Measurements from ENCODE around the gene INAFM2. TPM values are rescaled to one million over a fixed set of nuclear protein-coding genes. Genes with fewer than 3 reads are reported as not detected.

Gene INAFM2
- total and polyA plus RNA-seq, 2 donors (not counting 1 experiment from before 2014, with no cell fraction given) = 8.9 to 11.0 TPM

DNA sequence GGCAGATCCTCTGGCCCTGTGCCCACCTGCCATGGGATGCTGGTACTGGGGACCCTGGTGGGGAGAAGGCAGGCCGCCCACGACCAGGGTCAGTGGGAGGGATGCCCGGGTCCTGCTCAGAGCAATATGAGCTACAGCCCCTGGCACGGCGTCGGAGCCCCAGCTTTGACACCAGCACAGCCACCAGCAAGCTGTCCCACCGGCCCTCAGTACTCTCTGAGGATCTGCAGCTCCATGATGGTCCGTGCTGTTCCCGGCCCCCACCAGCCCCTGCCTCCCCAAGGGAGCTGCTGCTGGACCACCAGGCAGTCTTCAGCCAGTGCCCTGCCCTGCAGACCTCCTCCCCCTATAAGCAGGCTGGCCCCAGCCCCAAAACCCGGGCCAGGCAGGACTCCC is 46.0 kb downstream of the INAFM2 start:
- Histone ChIP-seq H4K20me1 (ENCODE audit: control insufficient read depth, extremely low read depth, insufficient read depth, low read length) (no peaks in the 10 kb centered on the region), H2AFZ (ENCODE audit: low read length) (no peak overlapping the region), H3K9ac (ENCODE audit: insufficient read depth, low read length) (no peak overlapping the region), H3K36me3 (ENCODE audit: control insufficient read depth, insufficient read depth, low read length) (no peaks in the 10 kb centered on the region), H3K27me3 (ENCODE audit: control insufficient read depth, insufficient read depth, low read length) (peaks cover 3% of the 10 kb centered on the region), H3K4me1 (ENCODE audit: control insufficient read depth, extremely low read depth, insufficient read depth, low read length) (peaks cover 3% of the 10 kb centered on the region), H3K4me3 (replicated peaks in 1 of 4; ENCODE audit: control extremely low read depth in 1 of 4, insufficient read depth in 1 of 4, low read depth in 3 of 4, low read length in 4 of 4) (no peak overlapping the region), H3K9me3 (ENCODE audit: control insufficient read depth, insufficient read depth, low read depth, low read length) (no peaks in the 10 kb centered on the region), H3K79me2 (ENCODE audit: control insufficient read depth, insufficient read depth, low read length) (no peaks in the 10 kb centered on the region), H3K27ac (ENCODE audit: insufficient read depth, low read length) (no peak overlapping the region), H3K4me2 (ENCODE audit: extremely low read depth, insufficient read depth, low read length) (no peak overlapping the region)
- TF ChIP-seq, protein P1, sequence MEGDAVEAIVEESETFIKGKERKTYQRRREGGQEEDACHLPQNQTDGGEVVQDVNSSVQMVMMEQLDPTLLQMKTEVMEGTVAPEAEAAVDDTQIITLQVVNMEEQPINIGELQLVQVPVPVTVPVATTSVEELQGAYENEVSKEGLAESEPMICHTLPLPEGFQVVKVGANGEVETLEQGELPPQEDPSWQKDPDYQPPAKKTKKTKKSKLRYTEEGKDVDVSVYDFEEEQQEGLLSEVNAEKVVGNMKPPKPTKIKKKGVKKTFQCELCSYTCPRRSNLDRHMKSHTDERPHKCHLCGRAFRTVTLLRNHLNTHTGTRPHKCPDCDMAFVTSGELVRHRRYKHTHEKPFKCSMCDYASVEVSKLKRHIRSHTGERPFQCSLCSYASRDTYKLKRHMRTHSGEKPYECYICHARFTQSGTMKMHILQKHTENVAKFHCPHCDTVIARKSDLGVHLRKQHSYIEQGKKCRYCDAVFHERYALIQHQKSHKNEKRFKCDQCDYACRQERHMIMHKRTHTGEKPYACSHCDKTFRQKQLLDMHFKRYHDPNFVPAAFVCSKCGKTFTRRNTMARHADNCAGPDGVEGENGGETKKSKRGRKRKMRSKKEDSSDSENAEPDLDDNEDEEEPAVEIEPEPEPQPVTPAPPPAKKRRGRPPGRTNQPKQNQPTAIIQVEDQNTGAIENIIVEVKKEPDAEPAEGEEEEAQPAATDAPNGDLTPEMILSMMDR (conservative IDR thresholded peaks at IDR 0.05 in 1 of 2, IDR thresholded peaks at IDR 0.05 in 1 of 2; ENCODE audit: low read depth in 1 of 2, low read length in 2 of 2) = no peak
- no peak for TF ChIP-seq EZH2 (IDR thresholded peaks at IDR 0.05; ENCODE audit: low read length, missing control alignments)
- DNase-seq (ENCODE audit: low read depth in 2 of 2) = no peak

DNA sequence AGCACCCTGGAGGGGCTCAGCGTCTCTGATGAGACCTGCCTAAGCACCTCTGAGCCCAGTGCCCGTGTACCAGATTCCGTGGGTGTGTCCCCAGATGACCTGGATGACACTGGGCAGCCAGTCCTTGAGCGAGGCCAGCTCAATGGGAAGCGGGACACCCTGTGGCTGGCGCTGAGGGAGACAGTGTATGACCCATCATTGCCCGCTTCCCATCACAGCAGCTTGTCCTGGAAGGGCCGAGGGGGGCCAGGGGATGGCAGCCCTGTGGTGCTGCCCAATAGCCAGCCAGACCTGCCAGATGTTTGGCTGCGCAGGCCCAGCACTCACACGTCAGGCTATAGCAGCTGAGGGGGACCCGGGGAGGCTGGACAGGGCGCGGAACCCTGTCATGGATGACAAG is 46.5 kb downstream of the INAFM2 start:
- no peak overlapping the region for H3K4me2 ChIP-seq (ENCODE audit: extremely low read depth, insufficient read depth, low read length)
- H4K20me1 ChIP-seq (ENCODE audit: control insufficient read depth, extremely low read depth, insufficient read depth, low read length) = no peaks in the 10 kb centered on the region
- no peaks in the 10 kb centered on the region for H3K79me2 ChIP-seq (ENCODE audit: control insufficient read depth, insufficient read depth, low read length)
- H3K9me3 ChIP-seq (ENCODE audit: control insufficient read depth, insufficient read depth, low read depth, low read length) = no peaks in the 10 kb centered on the region
- H3K4me3 ChIP-seq (replicated peaks in 1 of 4; ENCODE audit: control extremely low read depth in 1 of 4, insufficient read depth in 1 of 4, low read depth in 3 of 4, low read length in 4 of 4) = no peak overlapping the region
- no peak for DNase-seq (ENCODE audit: low read depth in 2 of 2)
- TF ChIP-seq EZH2 (IDR thresholded peaks at IDR 0.05; ENCODE audit: low read length, missing control alignments) = no peak
- TF ChIP-seq, protein P1 (conservative IDR thresholded peaks at IDR 0.05 in 1 of 2, IDR thresholded peaks at IDR 0.05 in 1 of 2; ENCODE audit: low read depth in 1 of 2, low read length in 2 of 2) = no peak
- no peak overlapping the region for H3K27ac ChIP-seq (ENCODE audit: insufficient read depth, low read length)
- H3K9ac ChIP-seq (ENCODE audit: insufficient read depth, low read length) = no peak overlapping the region
- H2AFZ ChIP-seq (ENCODE audit: low read length) = no peak overlapping the region
- no peaks in the 10 kb centered on the region for H3K36me3 ChIP-seq (ENCODE audit: control insufficient read depth, insufficient read depth, low read length)
- H3K27me3 ChIP-seq (ENCODE audit: control insufficient read depth, insufficient read depth, low read length) = peaks cover 3% of the 10 kb centered on the region
- H3K4me1 ChIP-seq (ENCODE audit: control insufficient read depth, extremely low read depth, insufficient read depth, low read length) = peaks cover 3% of the 10 kb centered on the region

DNA sequence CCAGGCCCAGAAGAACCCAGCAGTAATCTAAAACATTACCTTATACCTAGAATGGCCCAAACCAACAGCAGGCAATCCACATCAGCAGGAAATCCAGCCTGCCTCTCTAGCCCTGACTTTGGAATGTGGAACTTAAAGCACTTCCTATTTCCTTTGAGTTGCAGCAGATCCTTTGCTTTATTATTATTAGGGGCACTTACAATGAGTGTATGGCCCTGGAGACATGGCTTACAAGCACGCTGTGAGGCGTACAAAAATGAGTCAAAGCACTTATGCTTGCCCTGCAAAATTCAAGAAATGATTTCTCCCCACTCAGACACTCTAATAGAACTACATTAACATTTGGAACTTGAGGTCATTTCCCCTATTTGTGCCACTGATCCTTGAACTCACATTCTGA is 49.5 kb downstream of the INAFM2 start:
- H3K9ac ChIP-seq (ENCODE audit: insufficient read depth, low read length) = no peak overlapping the region
- no peak overlapping the region for H3K4me3 ChIP-seq (replicated peaks in 1 of 4; ENCODE audit: control extremely low read depth in 1 of 4, insufficient read depth in 1 of 4, low read depth in 3 of 4, low read length in 4 of 4)
- H3K79me2 ChIP-seq (ENCODE audit: control insufficient read depth, insufficient read depth, low read length) = no peaks in the 10 kb centered on the region
- no peak overlapping the region for H3K4me2 ChIP-seq (ENCODE audit: extremely low read depth, insufficient read depth, low read length)
- H3K27me3 ChIP-seq (ENCODE audit: control insufficient read depth, insufficient read depth, low read length) = peaks cover 3% of the 10 kb centered on the region
- H4K20me1 ChIP-seq (ENCODE audit: control insufficient read depth, extremely low read depth, insufficient read depth, low read length) = no peaks in the 10 kb centered on the region
- peak; percentile 13 to 20 for DNase-seq (ENCODE audit: low read depth in 2 of 2)
- H3K36me3 ChIP-seq (ENCODE audit: control insufficient read depth, insufficient read depth, low read length) = no peaks in the 10 kb centered on the region
- H2AFZ ChIP-seq (ENCODE audit: low read length) = no peak overlapping the region
- H3K9me3 ChIP-seq (ENCODE audit: control insufficient read depth, insufficient read depth, low read depth, low read length) = no peaks in the 10 kb centered on the region
- peaks cover 3% of the 10 kb centered on the region for H3K4me1 ChIP-seq (ENCODE audit: control insufficient read depth, extremely low read depth, insufficient read depth, low read length)
- H3K27ac ChIP-seq (ENCODE audit: insufficient read depth, low read length) = no peak overlapping the region
- TF ChIP-seq, protein P1 (conservative IDR thresholded peaks at IDR 0.05 in 1 of 2, IDR thresholded peaks at IDR 0.05 in 1 of 2; ENCODE audit: low read depth in 1 of 2, low read length in 2 of 2) = no peak

Other genes starting within 250 kb of the INAFM2 start
- 8.6 and 9.5 TPM in 2 replicates for gene BMF, start 214.8 kb upstream of the INAFM2 start, total RNA-seq
- gene BMF, start 214.8 kb upstream of the INAFM2 start, polyA plus RNA-seq = 2.2 TPM in 2 replicates
- gene BUB1B, start 162.6 kb upstream of the INAFM2 start, total RNA-seq = 2.1 and 5.4 TPM in 2 replicates
- gene BUB1B, start 162.6 kb upstream of the INAFM2 start, polyA plus RNA-seq = 6.9 and 23.9 TPM in 2 replicates
- gene PAK6, start 84.6 kb upstream of the INAFM2 start, total RNA-seq = under 0.01 TPM in 1 of 2 replicates, not detected in the other
- gene PAK6, start 84.6 kb upstream of the INAFM2 start, polyA plus RNA-seq = 0.03 and 0.05 TPM in 2 replicates
- not detected in 2 replicates for gene ANKRD63, start 40.6 kb upstream of the INAFM2 start, total RNA-seq
- gene ANKRD63, start 40.6 kb upstream of the INAFM2 start, polyA plus RNA-seq = not detected in 2 replicates
- gene PLCB2, start 15.8 kb upstream of the INAFM2 start, total RNA-seq = under 0.01 TPM in 2 replicates
- 0.33 and 0.40 TPM in 2 replicates for gene PLCB2, start 15.8 kb upstream of the INAFM2 start, polyA plus RNA-seq
- 14.4 and 38.0 TPM in 2 replicates for gene CCDC9B, start 17.2 kb downstream of the INAFM2 start, total RNA-seq
- gene CCDC9B, start 17.2 kb downstream of the INAFM2 start, polyA plus RNA-seq = 1.7 and 2.0 TPM in 2 replicates
- gene PHGR1, start 27.3 kb downstream of the INAFM2 start, total RNA-seq = not detected in 2 replicates
- gene PHGR1, start 27.3 kb downstream of the INAFM2 start, polyA plus RNA-seq = not detected in 2 replicates
- under 0.01 and 0.26 TPM in 2 replicates for gene DISP2, start 34.5 kb downstream of the INAFM2 start, total RNA-seq
- 0.11 and 0.43 TPM in 2 replicates for gene DISP2, start 34.5 kb downstream of the INAFM2 start, polyA plus RNA-seq
- gene KNSTRN, start 59.0 kb downstream of the INAFM2 start, total RNA-seq = 15.7 and 30.9 TPM in 2 replicates
- 22.5 and 45.3 TPM in 2 replicates for gene KNSTRN, start 59.0 kb downstream of the INAFM2 start, polyA plus RNA-seq
- 40.1 and 61.8 TPM in 2 replicates for gene IVD, start 82.1 kb downstream of the INAFM2 start, total RNA-seq
- 37.9 and 43.0 TPM in 2 replicates for gene IVD, start 82.1 kb downstream of the INAFM2 start, polyA plus RNA-seq
- gene BAHD1, start 117.3 kb downstream of the INAFM2 start, total RNA-seq = 4.4 and 5.6 TPM in 2 replicates
- 3.3 and 4.7 TPM in 2 replicates for gene BAHD1, start 117.3 kb downstream of the INAFM2 start, polyA plus RNA-seq
- 6.7 and 7.4 TPM in 2 replicates for gene CHST14, start 147.3 kb downstream of the INAFM2 start, total RNA-seq
- 18.1 and 18.8 TPM in 2 replicates for gene CHST14, start 147.3 kb downstream of the INAFM2 start, polyA plus RNA-seq
- gene CCDC32, start 241.3 kb downstream of the INAFM2 start, total RNA-seq = 14.4 and 14.5 TPM in 2 replicates
- 15.6 and 20.7 TPM in 2 replicates for gene CCDC32, start 241.3 kb downstream of the INAFM2 start, polyA plus RNA-seq
- gene RPUSD2, start 245.6 kb downstream of the INAFM2 start, total RNA-seq = 11.6 and 13.1 TPM in 2 replicates
- 4.9 and 6.5 TPM in 2 replicates for gene RPUSD2, start 245.6 kb downstream of the INAFM2 start, polyA plus RNA-seq